Endometrial microvascular endothelial cells (primary cell): Measurements from ENCODE around the gene LSM10. TPM values are rescaled to one million over a fixed set of nuclear protein-coding genes. Genes with fewer than 3 reads are reported as not detected.

Source experiments
- in situ Hi-C: cut with HindIII; loops from 2 replicates; pipeline ENCODE4 v1.10.0; 2017; ENCODE audit warnings: low sequenced_read_pairs, low pct_unique_long_range_greater_than_20kb; ENCODE audit errors: inconsistent ontology term
- total RNA-seq: library from RNA; depleted of rRNA; stranded (reverse); fragments of >200 nt; gene quantifications from one replicate; pipeline ENCODE4 v1.2.3, GENCODE V29; 2015; ENCODE audit errors: inconsistent ontology term

The LSM10 gene
- total RNA-seq, 1 donor from 2014 or later, result 68.4 TPM

GRCh38 chr1:36359383-36359782, 38.3 kb downstream of the LSM10 start:
- in situ Hi-C loops, result no loop called here

DNA sequence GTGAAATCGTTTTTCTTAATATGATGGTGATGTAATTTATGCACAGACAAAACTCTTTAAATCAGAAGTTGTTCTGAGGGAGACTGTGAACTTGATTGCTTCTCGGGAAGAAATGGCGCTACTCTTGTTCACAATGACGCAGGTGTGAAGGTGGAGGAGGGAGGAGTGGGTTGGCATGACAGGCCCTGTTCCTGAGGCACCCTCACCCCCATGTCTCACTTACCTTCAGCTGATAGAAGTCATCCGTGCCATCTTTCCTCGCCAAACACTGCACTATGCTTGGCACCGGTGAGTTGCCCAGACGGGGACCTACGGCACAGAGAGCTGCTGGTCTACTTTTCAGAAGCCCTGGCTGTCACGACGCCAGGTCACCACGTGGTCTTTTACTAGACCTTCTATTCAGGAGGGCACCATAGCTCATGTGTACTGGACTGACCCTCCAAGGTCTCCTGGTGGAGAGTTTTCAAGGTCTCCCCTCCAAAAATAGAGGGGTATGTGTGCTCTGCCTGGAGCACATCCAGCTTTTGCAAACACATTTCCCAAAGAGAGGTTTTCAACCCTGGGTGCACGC, 39.1 kb downstream of the LSM10 start:
- in situ Hi-C loops, result no loop called here

DNA sequence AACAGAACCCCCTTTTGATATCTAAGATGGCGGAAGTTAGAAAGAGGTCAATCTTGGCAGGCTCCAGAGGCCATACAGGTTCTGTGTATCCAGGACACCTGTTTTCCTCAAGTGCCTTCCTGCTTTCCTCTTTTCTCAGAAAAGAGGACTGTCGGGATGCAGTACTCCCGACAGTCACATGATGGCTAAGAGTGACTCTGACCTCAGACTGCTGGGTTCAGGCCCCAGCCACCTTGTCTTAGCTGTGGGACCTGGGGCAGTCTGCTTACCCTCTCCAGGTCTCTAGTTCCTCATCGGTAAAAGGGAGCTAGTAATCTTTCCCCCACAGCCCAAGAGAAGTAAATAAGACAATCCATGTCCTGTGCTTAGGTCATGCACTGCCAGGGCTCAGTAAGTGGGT, 41.9 kb downstream of the LSM10 start:
- in situ Hi-C loops, result no loop called here

- in situ Hi-C loops, result no loop called here
Measured at GRCh38 chr1:36354486-36354885, 43.2 kb downstream of the LSM10 start.

- in situ Hi-C loops, result no loop called here
Measured at GRCh38 chr1:36352910-36353878, 44.5 kb downstream of the LSM10 start.

- in situ Hi-C loops, result no loop called here
Measured at GRCh38 chr1:36352125-36352909, 45.4 kb downstream of the LSM10 start.

DNA sequence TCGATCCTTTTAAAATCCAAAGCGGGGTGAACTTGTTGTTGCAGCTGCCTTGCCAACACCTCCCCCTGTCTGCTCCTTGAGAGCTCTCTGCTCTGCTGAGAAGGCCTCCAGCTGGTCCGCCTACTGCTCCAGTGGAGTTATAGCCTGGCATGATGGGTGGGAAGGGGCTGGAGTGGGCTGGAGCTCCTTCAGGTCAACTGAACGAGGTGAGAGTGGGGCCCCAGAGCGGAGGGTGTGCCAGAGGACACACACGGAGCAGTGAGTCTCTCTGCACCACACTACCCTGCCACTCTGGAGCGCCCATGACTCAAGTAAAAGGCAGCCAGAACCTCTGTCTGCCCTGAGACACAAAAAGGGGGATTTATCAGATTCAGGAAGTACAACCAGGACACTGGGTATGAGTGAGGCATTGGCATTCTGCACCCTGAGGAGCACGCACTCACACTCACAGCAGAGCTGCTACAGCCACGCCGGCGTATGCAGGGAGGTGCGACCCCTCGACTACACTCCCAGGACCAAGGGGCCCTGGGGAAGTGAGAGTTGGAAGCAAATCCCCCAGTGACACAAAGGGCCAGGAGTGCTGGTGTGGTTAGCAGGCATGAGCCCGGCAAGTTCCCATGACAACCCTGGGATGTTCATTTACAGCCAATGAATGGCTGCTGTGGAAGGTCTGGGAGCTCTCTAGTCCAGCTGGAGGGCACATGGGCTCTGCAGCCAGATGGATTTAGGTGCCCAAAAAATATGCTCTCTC, 46.3 kb downstream of the LSM10 start:
- in situ Hi-C loops, result no loop called here

GRCh38 chr1:36350659-36351226, 47.0 kb downstream of the LSM10 start:
- in situ Hi-C loops, result no loop called here

GRCh38 chr1:36349839-36350238, 47.9 kb downstream of the LSM10 start:
- in situ Hi-C loops, result no loop called here

DNA sequence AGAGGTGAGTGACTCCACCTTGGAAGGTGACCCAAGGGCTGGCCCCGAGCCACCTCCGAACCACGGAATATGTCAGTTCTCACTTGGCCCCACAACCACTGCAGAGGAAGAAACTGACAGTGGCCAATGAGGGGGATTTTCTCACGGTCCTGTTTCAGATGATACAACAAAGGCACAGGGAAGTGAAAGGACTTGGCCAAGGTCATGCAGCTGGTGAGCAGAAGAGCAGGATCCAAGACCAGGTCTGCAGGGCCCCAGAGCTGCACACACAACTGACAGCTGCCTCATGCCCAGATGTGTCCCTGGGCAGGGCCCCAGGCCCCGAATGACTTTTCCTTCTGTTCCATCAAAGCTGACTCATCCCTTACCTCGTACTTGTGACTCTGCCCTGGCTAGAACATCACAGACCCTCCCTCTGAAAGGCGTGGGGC, 48.5 kb downstream of the LSM10 start:
- in situ Hi-C loops, result no loop called here

DNA sequence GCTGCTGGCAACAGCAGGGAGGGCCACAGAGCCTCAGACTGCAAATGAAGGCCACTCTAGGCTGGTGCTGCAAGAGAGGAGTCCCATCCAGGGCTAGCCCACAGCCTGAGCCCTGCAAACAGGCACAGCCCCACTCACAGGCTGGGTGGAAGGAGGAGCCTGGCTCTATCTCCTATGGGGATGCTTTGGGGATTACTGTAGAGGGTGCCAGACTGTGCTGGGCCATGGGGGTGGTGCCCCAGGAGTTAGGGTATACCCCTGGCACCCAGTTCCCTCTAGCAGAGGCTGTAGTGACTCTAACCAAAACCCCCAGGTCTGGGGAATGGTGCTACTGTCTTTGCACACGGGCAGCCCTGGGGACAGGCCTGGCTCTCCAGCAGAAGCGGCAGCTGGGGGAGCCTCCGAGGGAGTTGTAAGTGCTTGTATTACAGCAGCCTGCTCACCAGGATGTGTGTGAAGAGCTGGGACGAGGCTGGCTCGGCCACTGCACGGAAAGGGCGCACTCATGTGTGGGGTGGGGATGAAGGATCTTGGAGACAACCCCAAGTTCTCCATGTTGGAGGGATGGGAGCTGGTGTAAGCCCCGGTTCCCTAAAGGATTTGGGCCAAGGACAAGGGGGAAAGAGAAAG, 50.9 kb downstream of the LSM10 start:
- in situ Hi-C loops, result no loop called here

DNA sequence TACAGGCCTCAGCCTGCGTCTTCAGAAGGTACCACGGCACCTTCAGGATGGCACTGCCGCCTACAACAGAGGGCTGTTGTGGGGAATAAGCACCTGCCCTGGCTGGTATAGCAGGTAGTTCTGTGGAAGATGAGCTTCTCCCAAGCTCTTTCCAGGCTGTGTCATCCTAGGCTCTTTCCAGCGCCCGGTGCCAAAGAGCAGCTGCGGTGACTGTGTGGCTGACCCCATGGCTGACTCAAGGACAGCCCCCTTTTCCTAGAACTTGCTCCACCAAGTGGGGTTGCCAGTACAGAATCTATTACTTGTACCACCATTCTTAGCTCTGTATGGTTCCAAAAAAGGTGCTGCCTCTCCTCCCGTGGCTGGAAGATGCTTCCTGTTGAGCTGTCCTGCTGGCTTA, 52.4 kb downstream of the LSM10 start:
- in situ Hi-C loops, result no loop called here

- in situ Hi-C loops, result no loop called here
Measured at GRCh38 chr1:36344395-36344680, 53.4 kb downstream of the LSM10 start.

- in situ Hi-C loops, result no loop called here
Measured at GRCh38 chr1:36343651-36344394, 53.9 kb downstream of the LSM10 start.
